Measurements from ENCODE around the gene TMEM229A. TPM values are rescaled to one million over a fixed set of nuclear protein-coding genes. Genes with fewer than 3 reads are reported as not detected.

The TMEM229A gene
- total and polyA plus RNA-seq, 2 donors from 2014 or later = not detected

- no peak for FAIRE-seq
- no peaks in the 10 kb centered on the region for H3K36me3 ChIP-seq (ENCODE audit: control insufficient read depth in 2 of 3, insufficient read depth in 3 of 3, low read length in 3 of 3)
- H3K4me1 ChIP-seq (ENCODE audit: control insufficient read depth in 2 of 3, insufficient read depth in 2 of 3, low read depth in 1 of 3, low read length in 3 of 3) = no peaks in the 10 kb centered on the region
- no peak overlapping the region for H3K4me3 ChIP-seq (ENCODE audit: low read length in 3 of 3)
- no peak for TF ChIP-seq CTCF (IDR thresholded peaks at IDR 0.05; ENCODE audit: borderline replicate concordance, extremely low read depth, insufficient read depth)
- no peaks in the 10 kb centered on the region for H3K27me3 ChIP-seq (ENCODE audit: control insufficient read depth, insufficient read depth, low read length)
- no peak overlapping the region for H3K9ac ChIP-seq (ENCODE audit: low read length in 3 of 3)
- no peak overlapping the region for H3K27ac ChIP-seq (ENCODE audit: low read depth in 2 of 2, low read length in 2 of 2)
- DNase-seq = no peak
- intact Hi-C loops (cut with DNase I) = no loop called here
- no peaks in the 10 kb centered on the region for H3K9me3 ChIP-seq (ENCODE audit: control insufficient read depth in 2 of 3, insufficient read depth in 1 of 3, low read length in 3 of 3)
These were observed 25.0 kb upstream of the TMEM229A start for GRCh38 chr7:124057872-124058271.

DNA sequence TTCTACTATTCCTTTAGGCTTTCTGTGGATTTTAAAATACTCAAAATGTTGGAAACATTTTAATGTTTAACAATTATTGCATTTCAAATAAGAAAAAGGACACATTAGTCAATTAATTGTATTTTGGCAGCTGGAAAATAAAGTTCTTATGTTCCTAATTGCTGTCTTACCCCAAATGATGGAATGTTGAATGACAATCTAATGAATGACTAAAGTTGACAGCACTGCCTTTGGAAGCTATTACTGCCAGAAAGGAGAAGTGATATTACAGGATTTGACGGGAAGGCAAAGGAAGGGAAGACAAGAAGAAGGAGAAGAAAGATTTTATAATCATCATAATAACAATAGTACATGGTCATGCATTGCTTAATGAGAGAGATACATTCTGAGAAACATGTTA is 23.4 kb upstream of the TMEM229A start:
- Histone ChIP-seq H3K4me1 (ENCODE audit: control insufficient read depth in 2 of 3, insufficient read depth in 2 of 3, low read depth in 1 of 3, low read length in 3 of 3) (no peaks in the 10 kb centered on the region), H3K4me3 (ENCODE audit: low read length in 3 of 3) (no peak overlapping the region), H3K9me3 (ENCODE audit: control insufficient read depth in 2 of 3, insufficient read depth in 1 of 3, low read length in 3 of 3) (no peaks in the 10 kb centered on the region), H3K9ac (ENCODE audit: low read length in 3 of 3) (no peak overlapping the region), H3K27me3 (ENCODE audit: control insufficient read depth, insufficient read depth, low read length) (no peaks in the 10 kb centered on the region), H3K36me3 (ENCODE audit: control insufficient read depth in 2 of 3, insufficient read depth in 3 of 3, low read length in 3 of 3) (no peaks in the 10 kb centered on the region), H3K27ac (ENCODE audit: low read depth in 2 of 2, low read length in 2 of 2) (no peak overlapping the region)
- no peak for FAIRE-seq
- intact Hi-C loops (cut with DNase I) = no loop called here
- TF ChIP-seq CTCF (IDR thresholded peaks at IDR 0.05; ENCODE audit: borderline replicate concordance, extremely low read depth, insufficient read depth) = no peak
- no peak for DNase-seq

DNA sequence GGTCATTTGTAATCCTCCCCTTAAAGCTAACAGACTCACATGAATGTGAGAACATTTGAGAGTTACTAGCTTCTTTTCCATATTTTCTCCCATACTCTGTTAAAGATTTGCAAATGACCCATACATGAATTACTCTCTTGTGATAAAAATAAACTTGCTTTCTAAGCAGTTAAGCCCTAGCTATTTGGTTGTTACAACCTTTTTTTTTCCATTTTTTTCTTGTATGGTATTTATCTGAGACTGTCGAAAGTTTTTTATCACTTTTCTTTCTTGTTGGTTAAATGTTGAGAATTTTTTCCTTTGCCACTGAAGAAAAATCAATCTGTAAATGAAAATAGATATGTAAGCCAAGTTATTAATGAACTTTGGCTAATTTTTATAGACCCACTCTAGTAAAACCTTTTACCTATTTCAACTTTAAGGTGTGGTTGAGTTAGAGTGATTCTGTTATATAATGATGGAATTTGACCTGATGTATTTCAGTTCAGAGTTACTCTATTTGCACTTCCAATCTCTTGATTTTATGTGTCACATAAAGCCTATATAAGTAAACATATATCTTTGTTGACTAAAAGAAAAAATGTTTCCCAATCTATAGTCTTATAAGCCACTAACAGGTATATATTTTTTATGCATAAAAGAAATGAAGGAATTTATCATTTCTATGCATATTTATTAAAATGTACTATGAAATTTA is 19.0 kb upstream of the TMEM229A start:
- Histone ChIP-seq H3K27me3 (ENCODE audit: control insufficient read depth, insufficient read depth, low read length) (no peaks in the 10 kb centered on the region), H3K36me3 (ENCODE audit: control insufficient read depth in 2 of 3, insufficient read depth in 3 of 3, low read length in 3 of 3) (no peaks in the 10 kb centered on the region), H3K9ac (ENCODE audit: low read length in 3 of 3) (no peak overlapping the region), H3K9me3 (ENCODE audit: control insufficient read depth in 2 of 3, insufficient read depth in 1 of 3, low read length in 3 of 3) (no peaks in the 10 kb centered on the region), H3K4me3 (ENCODE audit: low read length in 3 of 3) (no peak overlapping the region), H3K27ac (ENCODE audit: low read depth in 2 of 2, low read length in 2 of 2) (no peak overlapping the region), H3K4me1 (ENCODE audit: control insufficient read depth in 2 of 3, insufficient read depth in 2 of 3, low read depth in 1 of 3, low read length in 3 of 3) (no peaks in the 10 kb centered on the region)
- DNase-seq (no peak), FAIRE-seq (no peak)
- intact Hi-C loops (cut with DNase I) = no loop called here
- no peak for TF ChIP-seq CTCF (IDR thresholded peaks at IDR 0.05; ENCODE audit: borderline replicate concordance, extremely low read depth, insufficient read depth)

DNA sequence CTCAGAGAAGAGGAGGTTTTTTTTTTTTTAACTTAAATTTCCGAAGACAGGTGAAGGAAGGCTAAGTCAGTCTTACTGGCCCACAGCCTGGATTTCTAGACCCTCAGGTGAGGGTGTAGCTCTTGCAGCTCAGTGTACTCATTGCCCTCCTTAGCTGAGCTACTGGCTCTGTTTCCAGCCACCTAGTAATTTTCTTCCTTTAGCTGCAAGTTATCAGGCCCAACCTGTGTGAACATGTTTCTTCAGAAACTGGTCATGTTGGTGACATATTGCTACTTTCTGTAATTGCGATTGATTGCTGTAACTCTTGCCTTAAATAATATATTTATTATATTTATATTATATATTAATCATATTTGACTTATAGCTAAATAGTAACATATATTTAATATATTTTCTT is 10.0 kb upstream of the TMEM229A start:
- intact Hi-C loops (cut with DNase I) = no loop called here
- FAIRE-seq (peak; percentile 39), DNase-seq (no peak)
- Histone ChIP-seq H3K4me3 (ENCODE audit: low read length in 3 of 3) (no peak overlapping the region), H3K9me3 (ENCODE audit: control insufficient read depth in 2 of 3, insufficient read depth in 1 of 3, low read length in 3 of 3) (no peaks in the 10 kb centered on the region), H3K27ac (ENCODE audit: low read depth in 2 of 2, low read length in 2 of 2) (no peak overlapping the region), H3K9ac (ENCODE audit: low read length in 3 of 3) (no peak overlapping the region), H3K27me3 (ENCODE audit: control insufficient read depth, insufficient read depth, low read length) (no peaks in the 10 kb centered on the region), H3K4me1 (ENCODE audit: control insufficient read depth in 2 of 3, insufficient read depth in 2 of 3, low read depth in 1 of 3, low read length in 3 of 3) (no peaks in the 10 kb centered on the region), H3K36me3 (ENCODE audit: control insufficient read depth in 2 of 3, insufficient read depth in 3 of 3, low read length in 3 of 3) (no peaks in the 10 kb centered on the region)
- TF ChIP-seq CTCF (IDR thresholded peaks at IDR 0.05; ENCODE audit: borderline replicate concordance, extremely low read depth, insufficient read depth) = no peak
